ENCODE data around the gene NUDT21.
A peak's percentile ranks its signal among the peaks of the same experiment; 100 is the strongest.
"Not testable (repeated sequence)": the region's sequence is repeated elsewhere in the genome, so short reads cannot be mapped to it uniquely, and the experiment has no call there.

NUDT21 gene

DNA sequence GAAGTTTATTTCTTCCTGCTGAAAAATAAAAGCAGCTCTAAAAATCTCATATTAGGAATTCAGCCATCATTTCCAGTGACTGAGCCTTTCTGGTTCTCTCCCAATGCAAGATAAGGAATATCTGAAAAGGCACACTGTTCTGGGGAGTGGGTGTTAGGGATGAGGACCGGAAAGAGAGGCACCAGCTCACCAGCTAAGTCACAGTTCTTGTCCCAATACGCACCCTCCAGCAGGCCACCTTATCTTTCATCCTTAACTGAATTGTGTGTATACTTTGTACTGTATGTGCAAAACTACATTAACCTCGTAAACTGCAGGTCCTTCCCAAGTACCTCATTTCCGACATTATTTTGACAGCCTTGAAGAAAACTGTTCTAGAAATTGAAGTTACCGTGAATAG, 36.8 kb downstream of the NUDT21 start:
- no peak for DNase-seq

DNA sequence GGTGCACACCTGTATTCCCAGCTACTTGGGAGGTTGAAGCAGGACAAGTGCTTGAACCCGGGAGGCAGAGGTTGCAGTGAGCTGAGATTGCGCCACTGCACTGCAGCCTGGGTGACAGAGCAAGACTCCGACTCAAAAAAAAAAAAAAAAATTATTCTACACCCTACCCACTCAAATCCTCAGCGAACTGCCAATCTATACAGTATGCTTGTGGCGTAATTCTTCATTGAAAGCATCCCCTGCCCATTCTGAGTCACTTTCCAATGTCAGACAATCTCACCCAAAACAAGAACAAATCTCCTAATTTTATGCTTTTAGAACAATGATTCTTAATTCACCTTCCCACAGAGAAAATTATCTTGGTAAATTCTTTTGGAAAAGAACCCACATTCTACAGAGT, 37.8 kb downstream of the NUDT21 start:
- DNase-seq: no peak

DNA sequence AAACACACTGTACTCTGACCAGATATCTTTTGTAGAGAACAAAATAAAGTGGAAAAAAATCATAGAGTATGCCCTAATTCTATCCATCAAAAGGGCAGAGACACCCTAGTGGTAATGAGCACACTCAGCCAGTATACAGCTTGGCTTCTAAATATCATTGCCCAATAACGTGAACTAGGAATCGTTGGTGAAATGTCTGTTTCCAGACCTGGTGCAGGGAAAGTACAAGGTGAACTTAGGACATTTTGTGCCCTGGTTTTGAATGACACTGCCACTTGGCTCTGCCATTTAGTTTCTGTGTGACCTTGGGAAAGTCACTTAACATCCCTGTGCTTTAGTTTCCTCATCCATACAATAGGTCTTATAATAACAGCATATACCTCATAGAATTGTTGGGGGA, 39.5 kb downstream of the NUDT21 start:
- DNase-seq: no peak

DNA sequence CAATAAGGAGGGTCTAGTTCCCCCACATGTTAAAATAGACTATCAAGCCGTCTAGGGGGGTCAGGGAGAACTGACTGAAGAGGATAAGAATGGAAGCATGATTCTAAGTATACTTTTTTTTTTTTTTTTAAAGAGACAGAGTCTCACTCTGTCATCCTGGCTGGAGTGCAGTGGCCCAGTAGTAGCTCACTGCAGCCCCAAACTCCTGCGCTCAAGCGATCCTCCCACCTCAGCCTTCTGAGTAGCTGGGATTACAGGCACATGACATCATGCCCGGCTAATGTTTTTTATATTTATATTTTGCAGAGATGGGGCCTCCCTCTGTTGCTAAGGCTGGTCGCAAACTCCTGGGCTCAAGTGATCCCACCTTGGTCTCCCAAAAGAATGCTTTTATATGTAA, 40.0 kb downstream of the NUDT21 start:
- peak; percentile 35 for DNase-seq

- DNase-seq: no peak
These were observed 41.9 kb downstream of the NUDT21 start for GRCh38 chr16:56409195-56409594.

- DNase-seq: no peak
These were observed 42.6 kb downstream of the NUDT21 start for GRCh38 chr16:56408379-56409098.

GRCh38 chr16:56405977-56406672, 45.0 kb downstream of the NUDT21 start:
- no peak for DNase-seq

- no peak for DNase-seq
These were observed 49.6 kb downstream of the NUDT21 start for GRCh38 chr16:56401482-56401881.

DNA sequence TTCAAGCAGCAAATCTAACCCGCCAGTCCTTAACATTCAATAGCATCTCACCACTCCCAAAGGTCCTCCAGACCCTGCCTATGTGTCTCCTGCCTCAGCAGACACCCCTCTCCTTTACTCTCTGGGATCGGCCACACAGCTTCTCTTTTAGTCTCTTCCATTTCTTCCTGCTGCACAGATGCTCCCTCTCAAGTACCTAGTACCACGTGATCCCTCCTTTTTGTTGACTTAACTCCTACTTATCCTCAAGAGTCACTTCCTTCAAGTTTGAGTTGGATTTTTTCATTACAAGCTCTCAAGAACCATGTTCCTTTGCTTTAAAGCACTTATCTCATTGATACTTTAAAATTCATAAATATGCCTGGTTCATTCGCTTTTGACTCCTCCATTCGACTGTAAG, 50.7 kb downstream of the NUDT21 start:
- DNase-seq: no peak

DNA sequence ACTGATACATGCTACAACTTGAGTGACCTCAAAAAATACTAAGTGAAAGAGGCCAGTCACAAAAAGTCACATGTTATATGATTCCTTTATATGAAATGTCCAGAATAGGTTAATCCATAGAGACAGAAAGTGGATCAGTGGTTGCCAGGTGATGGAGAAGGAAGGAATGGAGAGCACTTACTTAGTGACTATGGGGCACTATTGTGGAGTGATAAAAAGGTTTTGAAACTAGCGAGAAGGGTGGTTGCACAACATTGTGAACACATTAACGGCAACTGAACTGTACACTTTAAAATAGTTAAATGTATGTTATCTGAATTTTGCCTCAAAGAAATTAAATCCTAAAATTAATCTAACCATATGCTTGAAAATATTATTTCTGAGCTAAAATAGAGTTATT, 51.6 kb downstream of the NUDT21 start:
- no peak for DNase-seq

- no peak for DNase-seq
These were observed 52.1 kb downstream of the NUDT21 start for GRCh38 chr16:56399047-56399446.

DNA sequence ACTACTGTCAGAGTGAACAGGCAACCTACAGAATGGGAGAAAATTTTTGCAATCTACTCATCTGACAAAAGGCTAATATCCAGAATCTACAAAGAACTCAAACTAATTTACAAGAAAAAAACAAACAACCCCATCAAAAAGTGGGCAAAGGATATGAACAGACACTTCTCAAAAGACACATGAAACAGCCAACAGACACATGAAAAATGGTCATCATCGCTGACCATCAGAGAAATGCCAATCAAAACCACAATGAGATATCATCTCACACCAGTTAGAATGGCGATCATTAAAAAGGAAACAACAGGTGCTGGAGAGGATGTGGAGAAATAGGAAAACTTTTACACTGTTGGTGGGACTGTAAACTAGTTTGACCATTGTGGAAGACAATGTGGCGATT, 54.4 kb downstream of the NUDT21 start:
- not testable (repeated sequence) for DNase-seq

GRCh38 chr16:56389554-56389953, 61.6 kb downstream of the NUDT21 start:
- DNase-seq: peak; percentile 94

GRCh38 chr16:56388209-56388608, 62.9 kb downstream of the NUDT21 start:
- peak; percentile 17 for DNase-seq

DNA sequence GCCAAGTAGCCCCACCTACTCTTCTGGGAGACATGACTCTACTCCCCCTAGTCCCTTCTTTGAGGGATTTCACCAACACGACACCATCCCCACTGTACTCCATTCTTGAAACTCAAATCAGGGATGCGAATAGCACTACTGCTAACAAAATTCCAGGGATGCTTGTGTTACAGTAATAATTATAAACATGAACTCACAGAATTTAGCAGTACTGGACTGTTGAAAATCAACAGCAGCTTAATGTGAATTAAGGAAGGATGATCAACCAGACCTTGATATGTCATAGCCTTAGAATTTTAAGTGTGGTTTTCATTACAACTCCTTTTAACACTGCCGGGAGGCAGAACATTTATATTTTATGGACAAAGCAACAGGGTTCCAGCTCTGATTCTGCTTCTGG, 63.7 kb downstream of the NUDT21 start:
- no peak for DNase-seq

- DNase-seq: no peak
These were observed 66.9 kb downstream of the NUDT21 start for GRCh38 chr16:56384074-56384721.

DNA sequence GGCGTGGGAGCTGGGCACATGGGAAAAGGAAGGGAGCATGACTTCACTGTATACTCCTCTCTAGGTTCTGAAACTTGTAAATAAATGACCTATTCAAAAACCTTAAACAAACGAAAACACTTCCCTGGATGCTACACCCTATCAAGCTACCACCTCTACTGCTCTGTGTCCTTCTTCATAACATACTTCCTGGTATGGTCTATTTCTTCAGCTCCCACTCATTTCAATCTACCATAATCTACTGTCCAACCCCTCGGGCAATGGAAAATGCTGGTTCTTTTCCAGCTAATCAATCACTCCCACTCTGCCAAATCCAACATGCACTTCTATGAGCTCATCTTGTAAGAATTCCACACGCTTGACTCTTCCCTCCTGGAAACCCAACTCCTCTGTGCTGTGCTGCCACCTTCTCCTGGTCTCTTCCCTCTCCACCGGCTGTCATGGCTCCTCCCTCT, 68.2 kb downstream of the NUDT21 start:
- DNase-seq: peak; percentile 93

DNA sequence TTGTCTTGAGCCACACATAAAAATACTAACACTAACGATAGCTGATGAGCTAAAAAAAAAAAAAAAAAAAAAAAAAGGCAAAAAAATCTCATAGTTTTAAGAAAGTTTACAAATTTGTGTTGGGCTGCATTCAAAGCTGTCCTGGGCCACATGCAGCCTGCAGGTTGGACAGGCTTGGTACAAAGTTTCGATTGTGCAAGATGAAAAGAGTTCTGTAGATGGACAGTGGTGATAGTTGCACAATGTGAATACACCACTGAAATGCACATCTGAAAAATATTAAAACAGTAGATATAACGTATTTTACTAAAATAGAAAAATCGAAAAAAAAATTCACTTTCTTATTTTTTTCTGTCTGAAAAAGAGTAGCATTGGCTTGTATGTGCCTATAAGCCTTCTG, 68.7 kb downstream of the NUDT21 start:
- no peak for DNase-seq

GRCh38 chr16:56380778-56381485, 70.2 kb downstream of the NUDT21 start:
- DNase-seq: not testable (repeated sequence)

All from NCI-H226 (cell line).